BLaER1 (cell line): ENCODE data around the gene MANSC4.

ENCODE experiments used
- H3K27ac ChIP-seq: shearing (Covaris generic); formaldehyde crosslinking; 2 replicates; pipeline ENCODE4 v1.8.1; 2022
- H3K27me3 ChIP-seq: shearing (Covaris generic); formaldehyde crosslinking; 2 replicates; pipeline ENCODE4 v1.8.1; 2022
- H3K36me3 ChIP-seq: shearing (Covaris generic); formaldehyde crosslinking; 2 replicates; pipeline ENCODE4 v1.8.1; 2022
- H3K4me1 ChIP-seq: shearing (Covaris generic); formaldehyde crosslinking; 2 replicates; pipeline ENCODE4 v1.8.1; 2022
- H3K4me2 ChIP-seq: shearing (Covaris generic); formaldehyde crosslinking; 2 replicates; pipeline ENCODE4 v1.8.1; 2022
- H3K4me3 ChIP-seq: shearing (Covaris generic); formaldehyde crosslinking; 2 replicates; pipeline ENCODE4 v1.8.1; 2022
- H3K9ac ChIP-seq: shearing (Covaris generic); formaldehyde crosslinking; 2 replicates; pipeline ENCODE4 v1.8.1; 2022
- H3K9me3 ChIP-seq: shearing (Covaris generic); formaldehyde crosslinking; 2 replicates; pipeline ENCODE4 v1.8.1; 2022
- H4K20me1 ChIP-seq: shearing (Covaris generic); formaldehyde crosslinking; 2 replicates; pipeline ENCODE4 v1.8.1; 2022
- Cebpa-rat ChIP-seq: shearing (Covaris generic); IDR thresholded peaks from 2 replicates; pipeline ENCODE4 v1.8.1; 2022

MANSC4 gene

DNA sequence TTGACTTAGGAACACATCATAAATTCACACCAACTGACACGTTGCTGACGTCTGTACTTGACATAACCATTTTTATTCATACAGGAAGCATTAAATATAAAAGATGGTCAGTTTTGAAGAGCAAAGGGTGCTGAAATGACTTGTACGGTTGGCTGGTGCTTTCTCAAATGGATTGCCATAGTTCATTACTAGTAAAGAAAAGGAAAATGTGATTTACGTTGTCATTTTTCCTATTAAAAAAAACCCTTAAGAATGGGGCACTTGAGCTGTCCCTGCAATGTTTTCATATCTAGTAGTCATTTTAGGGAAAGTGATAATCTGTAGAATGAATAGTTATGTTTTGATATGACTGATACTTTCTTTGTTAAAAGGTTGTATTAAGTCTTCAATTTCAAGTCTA is 22.5 kb upstream of the MANSC4 start:
- Histone ChIP-seq H4K20me1 (no peaks in the 10 kb centered on the region), H3K4me3 (no peak overlapping the region), H3K27me3 (no peaks in the 10 kb centered on the region), H3K4me1 (peaks cover 12% of the 10 kb centered on the region), H3K9ac (no peak overlapping the region), H3K9me3 (no peaks in the 10 kb centered on the region), H3K27ac (no peak overlapping the region), H3K36me3 (peaks cover 38% of the 10 kb centered on the region), H3K4me2 (no peak overlapping the region)
- TF ChIP-seq Cebpa-rat, result no peak

DNA sequence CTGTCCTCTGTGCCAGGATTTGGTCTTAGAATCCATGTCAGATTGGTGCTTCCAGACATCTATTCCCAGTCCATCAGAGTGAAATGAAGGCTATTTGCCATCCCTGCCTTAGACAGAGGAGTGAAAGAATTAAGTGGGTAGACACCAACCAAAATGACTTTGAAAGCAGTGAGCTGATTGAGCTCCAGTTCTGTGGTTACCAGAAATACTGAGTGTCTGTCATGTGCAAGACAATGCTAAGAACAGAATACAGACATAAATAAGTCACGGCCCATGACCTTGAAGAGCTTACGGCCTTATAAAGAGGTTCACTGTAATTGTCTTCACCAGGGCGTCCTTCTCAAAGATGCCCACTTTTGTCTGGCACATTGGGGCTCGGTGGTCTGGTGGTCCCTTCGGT is 21.6 kb upstream of the MANSC4 start:
- no peaks in the 10 kb centered on the region for H3K9me3 ChIP-seq
- no peaks in the 10 kb centered on the region for H3K27me3 ChIP-seq
- H3K27ac ChIP-seq, result no peak overlapping the region
- no peaks in the 10 kb centered on the region for H4K20me1 ChIP-seq
- peaks cover 46% of the 10 kb centered on the region for H3K36me3 ChIP-seq
- H3K4me2 ChIP-seq, result no peak overlapping the region
- TF ChIP-seq Cebpa-rat, result no peak
- H3K9ac ChIP-seq, result no peak overlapping the region
- H3K4me3 ChIP-seq, result no peak overlapping the region
- H3K4me1 ChIP-seq, result peaks cover 12% of the 10 kb centered on the region

DNA sequence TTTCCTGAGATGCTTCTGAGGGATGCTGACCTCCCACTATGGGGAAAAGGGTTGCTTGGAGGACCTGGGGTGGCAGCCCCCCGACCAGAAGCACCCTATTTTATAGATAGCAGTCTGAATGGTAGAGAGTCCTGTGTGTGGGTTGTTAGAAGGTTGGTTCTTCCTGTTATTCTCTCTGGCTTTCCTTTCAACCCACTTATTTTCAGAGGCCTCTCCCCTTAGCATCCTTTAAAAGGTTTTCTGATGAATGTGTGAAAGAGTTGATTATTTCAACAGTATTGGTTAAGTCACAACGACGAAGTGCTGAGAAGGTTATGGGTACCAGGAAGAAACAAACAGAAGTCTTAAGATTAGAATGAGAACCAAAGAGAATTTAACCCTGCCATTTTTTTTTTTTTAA is 20.8 kb upstream of the MANSC4 start:
- Histone ChIP-seq H4K20me1 (no peaks in the 10 kb centered on the region), H3K4me2 (no peak overlapping the region), H3K36me3 (peaks cover 54% of the 10 kb centered on the region), H3K9ac (no peak overlapping the region), H3K27ac (no peak overlapping the region), H3K9me3 (no peaks in the 10 kb centered on the region), H3K4me3 (no peak overlapping the region), H3K27me3 (no peaks in the 10 kb centered on the region), H3K4me1 (peaks cover 12% of the 10 kb centered on the region)
- no peak for TF ChIP-seq Cebpa-rat

- no peak overlapping the region for H3K9ac ChIP-seq
- H3K4me1 ChIP-seq, result no peaks in the 10 kb centered on the region
- H3K9me3 ChIP-seq, result no peaks in the 10 kb centered on the region
- no peak overlapping the region for H3K4me2 ChIP-seq
- H3K36me3 ChIP-seq, result peaks cover 84% of the 10 kb centered on the region
- H3K27me3 ChIP-seq, result no peaks in the 10 kb centered on the region
- no peak for TF ChIP-seq Cebpa-rat
- H4K20me1 ChIP-seq, result no peaks in the 10 kb centered on the region
- H3K4me3 ChIP-seq, result no peak overlapping the region
- no peak overlapping the region for H3K27ac ChIP-seq
Measured at GRCh38 chr12:27797301-27798025, 17.4 kb upstream of the MANSC4 start.

DNA sequence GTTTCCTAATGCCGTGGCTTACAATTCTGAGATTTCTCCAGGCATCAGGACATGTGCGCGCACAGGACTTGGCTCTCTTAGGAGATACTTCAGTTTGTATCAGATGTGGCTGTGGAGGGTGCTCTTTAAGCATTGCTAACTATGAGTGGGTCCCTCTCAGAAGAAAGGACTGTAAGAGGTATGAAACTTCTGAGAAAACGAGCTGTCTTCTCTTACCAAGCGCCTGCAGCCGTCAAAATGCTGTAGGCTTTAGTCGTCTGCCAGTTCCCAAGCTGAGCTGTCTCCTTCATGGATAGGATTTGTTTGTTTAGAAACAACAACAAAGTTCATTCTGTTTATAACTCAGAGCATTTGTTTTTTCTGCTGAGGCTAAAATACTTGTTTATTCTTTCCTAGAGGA is 16.1 kb upstream of the MANSC4 start:
- H3K27me3 ChIP-seq, result no peaks in the 10 kb centered on the region
- H3K27ac ChIP-seq, result no peak overlapping the region
- no peak overlapping the region for H3K9ac ChIP-seq
- H3K9me3 ChIP-seq, result no peaks in the 10 kb centered on the region
- H3K4me1 ChIP-seq, result no peaks in the 10 kb centered on the region
- no peak for TF ChIP-seq Cebpa-rat
- peaks cover 91% of the 10 kb centered on the region for H3K36me3 ChIP-seq
- H3K4me2 ChIP-seq, result no peak overlapping the region
- no peak overlapping the region for H3K4me3 ChIP-seq
- H4K20me1 ChIP-seq, result 0 out of 2 replicates have a peak, but pooled peaks cover 3% of the 10 kb centered on the region

- TF ChIP-seq Cebpa-rat, result no peak
- H3K36me3 ChIP-seq, result peaks cover 88% of the 10 kb centered on the region
Measured at GRCh38 chr12:27794818-27795584, 15.0 kb upstream of the MANSC4 start.

DNA sequence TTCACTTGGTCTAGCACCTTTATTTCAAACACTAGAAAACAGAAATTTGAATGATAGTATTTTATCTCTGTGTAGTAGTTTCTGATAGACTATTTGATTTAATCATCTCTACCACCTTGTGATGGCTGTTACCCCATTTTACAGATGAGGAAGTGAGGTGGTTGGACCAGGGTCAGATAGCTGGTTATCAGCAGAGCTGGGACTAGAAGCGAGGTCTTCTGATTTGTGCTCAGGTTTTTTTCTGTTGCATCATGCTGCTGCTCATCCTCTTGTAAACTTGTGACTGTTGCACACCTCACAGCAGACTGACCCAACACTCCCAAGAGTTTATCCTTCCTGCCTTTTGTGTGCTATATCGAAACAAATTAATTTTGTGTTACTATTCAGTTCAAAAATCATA is 10.1 kb upstream of the MANSC4 start:
- H3K27ac ChIP-seq, result no peak overlapping the region
- H3K36me3 ChIP-seq, result peaks cover 82% of the 10 kb centered on the region

More at GRCh38 chr12:27794818-27795584, 15.0 kb upstream of the MANSC4 start:
- Histone ChIP-seq H3K9ac (no peak overlapping the region), H3K4me1 (no peaks in the 10 kb centered on the region), H3K27ac (no peak overlapping the region), H3K27me3 (no peaks in the 10 kb centered on the region), H4K20me1 (peaks cover 14% of the 10 kb centered on the region; the same call in 1 of the 2 replicates), H3K9me3 (no peaks in the 10 kb centered on the region), H3K4me2 (no peak overlapping the region), H3K4me3 (no peak overlapping the region)

GRCh38 chr12:27787559-27787958 is 7.5 kb upstream of the MANSC4 start:
- no peak overlapping the region for H3K4me3 ChIP-seq
- H3K9ac ChIP-seq, result no peak overlapping the region
- H3K36me3 ChIP-seq, result peaks cover 71% of the 10 kb centered on the region
- peaks cover 2% of the 10 kb centered on the region; the same call in 1 of the 2 replicates for H3K4me1 ChIP-seq
- H3K9me3 ChIP-seq, result peaks cover 5% of the 10 kb centered on the region; the same call in 1 of the 2 replicates
- no peak overlapping the region for H3K4me2 ChIP-seq
- peaks cover 37% of the 10 kb centered on the region; the same call in 1 of the 2 replicates for H4K20me1 ChIP-seq
- no peak overlapping the region for H3K27ac ChIP-seq
- no peaks in the 10 kb centered on the region for H3K27me3 ChIP-seq
- TF ChIP-seq Cebpa-rat, result no peak

More for the DNA sequence above, 10.1 kb upstream of the MANSC4 start:
- Histone ChIP-seq H3K27me3 (no peaks in the 10 kb centered on the region), H3K4me1 (no peaks in the 10 kb centered on the region), H3K9me3 (no peaks in the 10 kb centered on the region), H3K4me2 (no peak overlapping the region), H4K20me1 (peaks cover 37% of the 10 kb centered on the region; the same call in 1 of the 2 replicates), H3K4me3 (no peak overlapping the region), H3K9ac (no peak overlapping the region)
- no peak for TF ChIP-seq Cebpa-rat

DNA sequence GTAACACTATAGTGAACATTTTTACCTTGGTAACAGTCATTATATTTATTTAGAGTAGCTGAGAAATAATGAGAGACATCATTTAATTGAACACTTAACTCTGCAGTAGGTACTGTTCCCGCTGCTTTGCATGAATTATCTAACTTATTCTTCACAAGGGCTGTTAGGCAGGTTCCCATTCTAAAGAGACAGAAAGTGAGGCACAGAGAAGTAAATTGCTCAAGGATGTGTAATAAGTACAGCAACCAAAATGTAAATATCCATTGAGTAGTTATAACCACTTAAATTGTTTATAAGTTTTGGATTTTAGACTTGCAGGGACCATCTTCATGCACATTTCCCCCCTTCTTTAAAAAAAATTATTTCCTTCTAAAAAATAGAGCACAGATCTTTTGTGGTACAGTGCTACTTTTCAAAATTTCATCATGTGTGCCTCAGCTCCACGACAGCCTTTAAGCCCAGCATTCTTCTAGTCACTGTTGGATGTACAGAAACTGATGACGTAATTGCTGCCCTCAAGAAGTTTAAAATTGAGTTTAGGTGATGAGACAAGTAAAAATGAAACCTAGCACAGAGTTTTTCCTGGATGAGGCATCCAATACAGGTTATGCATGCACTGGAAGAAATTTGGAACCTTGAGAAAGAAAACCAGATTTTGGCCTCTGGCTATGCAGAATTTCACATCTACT is 6.0 kb upstream of the MANSC4 start:
- Histone ChIP-seq H3K4me3 (no peak overlapping the region), H3K27ac (no peak overlapping the region), H3K9me3 (peaks cover 5% of the 10 kb centered on the region; the same call in 1 of the 2 replicates), H4K20me1 (peaks cover 33% of the 10 kb centered on the region; the same call in 1 of the 2 replicates), H3K36me3 (peaks cover 62% of the 10 kb centered on the region), H3K9ac (no peak overlapping the region), H3K27me3 (no peaks in the 10 kb centered on the region), H3K4me2 (no peak overlapping the region), H3K4me1 (peaks cover 17% of the 10 kb centered on the region)
- no peak for TF ChIP-seq Cebpa-rat
